Fibroblast of skin of scalp (primary cell): ENCODE measurements around the gene SGPP1.
A peak's percentile ranks its signal among the peaks of the same experiment; 100 is the strongest.
"Not testable (repeated sequence)": the region's sequence is repeated elsewhere in the genome, so short reads cannot be mapped to it uniquely, and the experiment has no call there.

Experiments used
- DNase-seq: peaks from one replicate; pipeline ENCODE4 v3.0.0-alpha.2; 2013

The SGPP1 gene

GRCh38 chr14:63725786-63726460 lies 1.9 kb downstream of the SGPP1 start:
- no peak for DNase-seq

GRCh38 chr14:63717702-63718101 lies 10.2 kb downstream of the SGPP1 start:
- peak; percentile 25 for DNase-seq

DNA sequence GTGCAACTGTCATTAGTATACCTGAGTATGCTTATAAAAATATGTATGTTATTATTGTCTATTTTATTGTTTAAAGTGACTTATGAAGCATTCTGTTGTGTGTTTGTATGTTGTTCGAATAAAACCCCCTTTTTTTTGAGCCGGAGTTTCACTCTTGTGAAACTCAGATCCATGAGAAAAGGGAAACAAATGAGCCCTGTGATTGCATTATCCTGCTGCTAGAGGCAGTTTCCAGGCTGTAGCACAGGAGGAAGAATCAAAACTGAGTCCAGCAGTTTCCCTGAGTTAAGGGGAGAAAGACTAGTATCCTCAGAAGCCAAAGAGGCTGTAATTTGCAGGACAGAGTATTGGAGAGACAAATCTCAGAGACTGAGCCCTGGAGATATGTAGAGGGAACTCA lies 12.5 kb downstream of the SGPP1 start:
- no peak for DNase-seq

DNA sequence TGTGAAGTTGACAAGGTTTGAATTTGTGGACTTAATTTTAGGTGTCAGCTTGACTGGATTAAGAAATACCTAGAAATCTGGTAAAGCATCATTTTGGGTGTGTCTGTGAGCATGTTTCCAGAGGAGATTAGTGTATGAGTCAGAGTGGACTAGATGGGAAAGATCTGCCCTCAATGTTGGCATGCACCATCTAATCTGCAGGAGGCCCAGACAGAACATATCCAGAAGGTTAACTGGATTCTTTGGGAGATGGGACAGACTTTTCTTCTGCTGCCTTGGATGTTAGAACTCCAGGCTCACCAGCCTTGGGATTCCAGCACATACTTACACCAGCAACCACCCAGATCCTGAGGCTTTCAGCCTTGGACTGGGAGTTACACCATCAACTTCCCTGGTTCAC lies 14.1 kb downstream of the SGPP1 start:
- peak; percentile 60 for DNase-seq

GRCh38 chr14:63713058-63713457 lies 14.8 kb downstream of the SGPP1 start:
- DNase-seq = no peak

DNA sequence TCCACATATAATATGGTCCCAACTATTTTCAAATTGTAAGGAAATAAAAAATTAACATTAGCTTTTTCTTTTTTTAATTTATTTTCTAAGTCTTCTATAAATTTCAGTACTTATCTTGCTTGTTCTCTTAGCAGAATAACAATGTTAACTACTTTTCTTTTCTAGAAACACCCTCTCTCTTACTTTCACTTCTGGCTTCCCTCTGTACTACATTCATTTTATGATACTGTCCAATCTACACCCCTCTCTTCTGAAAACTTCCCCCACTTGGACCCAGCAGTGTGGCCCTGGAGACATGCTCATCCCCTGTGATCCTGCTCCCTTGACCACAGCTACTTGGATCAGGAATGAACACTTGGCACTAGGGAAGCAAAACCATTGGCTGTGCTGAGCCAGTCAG lies 15.7 kb downstream of the SGPP1 start:
- no peak for DNase-seq

GRCh38 chr14:63710497-63710896 lies 17.4 kb downstream of the SGPP1 start:
- no peak for DNase-seq

DNA sequence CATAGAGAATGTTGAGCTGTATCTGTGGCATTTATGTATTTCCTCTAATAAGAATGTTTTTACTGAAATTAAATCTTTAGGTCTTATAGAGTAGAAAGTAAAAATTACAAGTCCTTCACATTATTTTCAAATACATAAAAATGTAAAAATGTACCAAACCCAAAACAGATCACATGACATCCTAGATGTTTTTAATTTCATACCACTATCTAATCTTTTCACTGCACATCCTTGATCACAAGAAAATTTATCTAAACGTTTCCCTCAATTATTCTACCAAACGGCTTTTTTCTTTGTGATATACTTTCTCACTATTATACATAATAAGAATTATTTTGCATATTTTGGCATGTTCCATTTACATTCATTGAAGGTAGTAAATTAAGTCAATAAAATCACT lies 18.3 kb downstream of the SGPP1 start:
- DNase-seq = no peak

GRCh38 chr14:63707216-63707615 lies 20.6 kb downstream of the SGPP1 start:
- no peak for DNase-seq

DNA sequence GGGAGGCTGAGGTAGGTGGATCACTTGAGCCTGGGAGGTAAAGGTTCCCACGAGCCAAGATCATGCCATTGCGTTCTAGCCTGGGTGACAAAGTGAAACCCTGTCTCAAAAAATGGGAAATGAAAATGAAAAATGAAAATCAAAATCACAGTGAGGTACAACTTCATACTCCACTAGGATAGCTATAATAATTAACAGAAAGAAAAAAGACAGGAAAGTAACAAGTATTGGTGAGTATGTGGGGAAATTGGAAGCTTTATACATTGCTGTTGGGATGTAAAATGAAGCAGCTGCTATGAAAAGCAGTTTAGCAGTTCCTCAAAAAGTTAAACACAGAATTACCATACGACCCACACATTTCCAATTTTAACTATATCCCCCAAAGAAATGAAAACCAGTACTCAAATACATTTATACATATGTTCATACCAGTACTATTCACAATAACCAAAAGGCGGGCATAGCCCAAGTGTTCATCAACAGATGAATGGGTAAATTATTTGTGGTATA lies 22.2 kb downstream of the SGPP1 start:
- no peak for DNase-seq

GRCh38 chr14:63702530-63702929 lies 25.3 kb downstream of the SGPP1 start:
- not testable (repeated sequence) for DNase-seq

DNA sequence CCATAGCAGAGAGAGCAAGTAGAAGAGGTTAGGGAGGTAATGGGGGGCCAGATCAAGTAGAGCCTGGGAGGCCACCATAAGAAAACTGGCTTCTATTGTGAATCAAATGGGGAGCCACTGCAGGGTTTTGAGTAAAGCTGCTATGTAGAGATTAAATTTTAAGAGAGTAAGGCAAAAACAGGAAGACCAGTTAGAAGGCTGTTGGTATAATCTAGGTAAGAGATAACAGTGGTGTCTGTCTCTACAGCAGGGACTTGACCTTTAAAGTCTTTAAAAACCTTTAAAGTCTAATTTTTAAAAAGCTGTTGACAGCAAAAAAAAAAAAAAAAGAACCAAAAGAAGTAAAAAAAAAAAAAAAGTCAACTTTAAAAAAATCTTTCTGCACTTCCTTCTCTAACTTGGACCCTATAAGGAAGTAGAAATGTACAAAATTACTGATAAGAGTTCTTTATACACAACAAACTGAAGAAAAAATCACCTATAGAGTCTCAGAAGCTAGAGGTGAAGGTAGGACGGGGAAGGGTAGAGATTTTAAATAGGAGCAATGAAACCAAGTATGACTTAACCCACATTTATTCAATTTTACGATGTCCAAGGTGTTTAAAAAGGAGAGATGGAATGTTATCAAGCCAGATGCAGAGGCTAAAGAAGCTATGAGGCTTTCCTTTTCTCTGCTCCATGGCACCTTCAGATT lies 26.1 kb downstream of the SGPP1 start:
- no peak for DNase-seq

DNA sequence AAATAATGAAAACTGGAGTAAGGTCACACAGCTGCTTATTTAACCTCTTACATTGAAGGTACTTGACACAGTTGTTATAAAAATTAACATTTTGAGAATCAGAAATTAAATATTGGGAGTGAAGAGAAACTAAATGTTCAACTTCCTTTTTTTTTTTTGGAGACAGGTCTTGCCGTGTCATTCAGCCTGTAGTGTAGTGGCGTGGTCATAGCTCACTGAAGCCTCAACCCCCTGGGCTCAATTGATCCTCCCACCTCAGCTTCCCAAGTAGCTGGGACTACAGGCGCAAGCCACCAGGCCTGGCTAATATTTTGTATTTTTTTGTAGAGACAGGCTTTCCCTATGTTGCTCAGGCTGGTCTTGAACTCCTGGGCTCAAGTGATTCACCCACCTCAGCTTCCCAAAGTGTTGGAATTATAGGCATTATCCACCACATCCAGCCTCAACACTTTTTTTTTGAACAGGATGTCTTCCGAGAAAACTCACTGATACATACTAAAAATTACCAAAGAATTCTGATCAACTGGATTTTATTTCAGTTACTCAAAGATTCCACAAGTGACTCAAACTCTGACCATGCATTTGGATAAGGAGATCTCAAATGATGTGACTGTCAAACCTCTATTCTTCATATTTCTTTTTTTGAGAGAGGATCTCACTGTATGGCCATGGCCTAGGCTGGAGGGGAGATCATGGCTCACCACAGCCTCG lies 35.4 kb downstream of the SGPP1 start:
- DNase-seq = no peak

DNA sequence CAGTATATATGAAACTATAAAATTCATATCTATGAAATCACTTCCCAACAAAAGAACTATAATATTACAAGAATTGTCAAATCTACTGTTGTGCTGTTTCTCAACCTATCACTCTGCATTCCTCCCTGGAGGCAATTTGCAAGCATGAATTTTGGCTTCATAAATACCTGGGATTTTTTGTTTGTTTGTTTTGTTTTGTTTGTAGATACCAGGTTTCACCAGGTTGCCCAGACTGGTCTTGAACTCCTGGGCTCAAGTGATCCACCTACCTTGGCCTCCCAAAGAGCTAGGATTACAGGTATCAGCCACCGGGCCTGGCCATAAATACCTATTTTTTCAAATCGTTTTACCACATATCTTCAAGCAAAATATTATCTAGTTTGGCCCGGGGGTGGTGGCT lies 38.7 kb downstream of the SGPP1 start:
- no peak for DNase-seq

DNA sequence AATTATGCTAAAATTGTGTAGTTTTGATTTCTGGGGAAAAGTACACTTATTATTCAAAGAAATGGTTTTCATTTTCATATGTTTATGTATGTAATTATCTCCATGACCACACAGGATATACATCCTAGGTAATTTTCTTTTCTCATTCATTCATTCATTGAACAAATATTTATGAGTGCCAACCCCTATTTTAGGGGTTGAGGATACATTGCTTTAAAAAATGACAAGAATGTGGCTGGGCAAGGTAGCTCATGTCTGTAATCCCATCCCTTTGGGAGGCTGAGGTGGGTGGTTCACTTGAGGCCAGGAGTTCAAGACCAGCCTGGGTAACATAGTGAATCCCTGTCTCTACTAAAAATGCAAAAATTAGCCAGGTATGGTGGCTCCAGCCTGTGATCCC lies 40.9 kb downstream of the SGPP1 start:
- no peak for DNase-seq

GRCh38 chr14:63685401-63685800 lies 42.5 kb downstream of the SGPP1 start:
- DNase-seq = no peak

GRCh38 chr14:63682727-63683593 lies 44.9 kb downstream of the SGPP1 start:
- DNase-seq = no peak

DNA sequence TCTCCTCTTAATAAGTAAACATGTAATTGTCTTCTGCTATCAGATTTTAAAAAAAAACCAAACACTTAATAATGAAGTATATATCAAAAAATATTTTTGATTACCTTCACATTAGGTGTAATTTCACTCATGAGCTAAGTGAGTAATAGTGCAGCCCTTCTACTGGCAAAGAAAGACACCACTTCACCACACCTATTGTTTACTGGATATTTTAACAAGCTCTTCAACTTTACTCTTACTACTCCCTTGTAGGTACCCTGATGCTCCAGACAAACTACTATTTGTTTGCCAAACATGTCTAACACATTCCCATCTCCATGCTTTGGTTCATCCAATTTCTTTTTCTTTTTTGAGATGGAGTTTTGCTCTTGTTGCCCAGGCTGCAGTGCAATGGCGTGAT lies 49.3 kb downstream of the SGPP1 start:
- DNase-seq = no peak

- DNase-seq = no peak
Measured at GRCh38 chr14:63677891-63678379, 49.9 kb downstream of the SGPP1 start.

DNA sequence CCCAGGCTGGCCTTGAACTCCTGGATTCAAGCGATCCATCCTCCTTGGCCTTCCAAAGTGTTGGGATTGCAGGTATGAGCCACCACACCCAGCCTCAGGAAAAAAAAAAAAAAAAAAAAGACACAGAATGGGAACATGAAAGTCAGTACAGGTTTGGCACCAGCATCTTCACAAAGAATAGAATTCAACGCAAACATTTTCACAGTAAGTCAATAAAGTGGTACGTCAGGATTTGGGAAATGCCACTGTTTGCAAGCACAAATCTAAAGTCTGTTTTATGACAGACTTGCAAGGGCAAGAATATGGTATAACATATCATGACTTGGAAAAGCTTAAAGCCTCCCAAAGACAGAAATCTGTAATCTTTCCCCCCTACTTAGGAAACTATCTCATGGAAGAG lies 51.2 kb downstream of the SGPP1 start:
- DNase-seq = no peak

DNA sequence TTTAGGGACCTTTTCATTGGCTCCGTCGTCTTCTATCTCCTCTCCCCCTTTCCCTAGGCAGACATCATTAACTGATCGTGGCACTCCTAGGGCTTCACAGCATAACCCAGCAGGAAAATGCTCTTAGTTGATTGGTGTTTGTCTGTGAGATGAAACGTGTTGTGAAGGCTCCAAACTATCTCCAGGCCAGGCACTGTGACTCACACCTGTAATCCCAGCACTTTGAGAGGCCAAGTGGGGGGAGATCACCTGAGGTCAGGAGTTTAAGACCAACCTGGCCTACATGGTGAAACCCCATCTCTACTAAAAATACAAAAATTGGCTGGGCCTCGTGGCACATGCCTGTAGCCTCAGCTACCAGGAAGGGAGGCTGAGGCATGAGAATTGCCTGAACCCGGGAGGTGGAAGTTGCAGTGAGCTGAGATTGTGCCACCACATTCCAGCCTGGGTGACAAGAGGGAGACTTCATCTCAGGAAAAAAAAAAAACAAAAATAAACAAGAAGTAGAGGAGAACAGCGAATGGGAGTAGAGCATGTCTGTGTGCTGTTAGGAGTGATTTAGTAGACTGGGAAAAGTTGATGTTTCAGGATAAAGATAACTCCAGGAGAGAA lies 53.9 kb downstream of the SGPP1 start:
- no peak for DNase-seq

DNA sequence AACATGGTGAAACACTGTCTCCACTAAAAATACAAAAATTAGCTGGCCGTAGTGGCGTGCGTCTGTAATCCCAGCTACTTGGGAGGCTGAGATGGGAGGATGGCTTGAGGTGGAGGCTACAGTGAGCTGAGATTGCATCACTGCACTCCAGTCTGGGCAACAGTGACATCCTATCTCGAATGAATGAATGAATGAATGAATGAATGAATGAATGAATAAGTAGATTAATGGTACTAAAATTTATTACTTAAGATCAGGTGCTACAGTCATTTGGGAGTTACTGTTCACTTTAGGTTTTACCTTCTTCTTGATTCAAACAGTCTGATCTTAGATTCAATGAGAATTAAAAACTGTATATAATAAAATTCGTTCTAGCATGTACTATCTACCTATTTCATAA lies 54.6 kb downstream of the SGPP1 start:
- DNase-seq = no peak
